Panc1 (cell line): ENCODE results near the gene TEKT3.

Source experiments
- POLR2AphosphoS5 ChIP-seq: IDR thresholded peaks from 2 replicates; pipeline ENCODE4 v1.6.1; 2012; ENCODE audit warnings: mild to moderate bottlenecking, low read depth, low read length, moderate library complexity
- SIN3A ChIP-seq: IDR thresholded peaks from 2 replicates; pipeline ENCODE4 v1.6.1; 2012; ENCODE audit warnings: low read depth, mild to moderate bottlenecking, low read length, moderate library complexity, borderline replicate concordance; ENCODE audit not compliant: insufficient read depth
- TCF7L2 ChIP-seq: IDR thresholded peaks from 2 replicates; pipeline ENCODE4 v1.6.1; 2011; ENCODE audit warnings: mild to moderate bottlenecking, low read depth, low read length, inconsistent platforms
- TF ChIP-seq, protein P1 (sequence below): fragments of 450-650 bp; IDR thresholded peaks from 2 replicates; pipeline ENCODE4 v1.5.1; 2017; ENCODE audit warnings: mild to moderate bottlenecking
- TF ChIP-seq, protein P2 (sequence below), 2 experiments: IDR thresholded peaks; 2 replicates each; pipeline ENCODE4 v1.6.1; 2011 to 2012; ENCODE audit warnings: low read depth in 2 of 2, control low read depth in 1 of 2, low read length in 1 of 2, mild to moderate bottlenecking in 1 of 2, moderate library complexity in 1 of 2; ENCODE audit not compliant: insufficient read depth in 1 of 2

DNA sequence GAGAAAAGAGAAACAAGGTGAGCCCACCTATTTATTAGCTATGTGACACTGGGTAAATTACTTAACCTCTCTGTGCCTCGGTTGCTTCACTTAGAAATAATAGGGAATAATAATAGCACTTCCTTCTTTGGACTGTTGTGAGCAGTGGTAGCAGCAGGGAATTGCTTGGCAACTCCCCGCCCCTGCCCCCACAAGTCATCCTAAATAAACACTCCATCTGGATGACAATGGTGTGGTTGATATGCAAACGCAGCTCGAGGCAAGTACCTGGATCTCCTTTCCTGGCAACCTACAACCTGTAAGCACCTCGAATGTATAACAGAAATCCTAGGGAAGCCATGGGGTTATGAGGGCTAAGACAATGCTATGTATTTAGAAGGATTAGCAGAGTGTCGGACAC, 9.1 kb downstream of the TEKT3 start:
- TF ChIP-seq, protein P1, sequence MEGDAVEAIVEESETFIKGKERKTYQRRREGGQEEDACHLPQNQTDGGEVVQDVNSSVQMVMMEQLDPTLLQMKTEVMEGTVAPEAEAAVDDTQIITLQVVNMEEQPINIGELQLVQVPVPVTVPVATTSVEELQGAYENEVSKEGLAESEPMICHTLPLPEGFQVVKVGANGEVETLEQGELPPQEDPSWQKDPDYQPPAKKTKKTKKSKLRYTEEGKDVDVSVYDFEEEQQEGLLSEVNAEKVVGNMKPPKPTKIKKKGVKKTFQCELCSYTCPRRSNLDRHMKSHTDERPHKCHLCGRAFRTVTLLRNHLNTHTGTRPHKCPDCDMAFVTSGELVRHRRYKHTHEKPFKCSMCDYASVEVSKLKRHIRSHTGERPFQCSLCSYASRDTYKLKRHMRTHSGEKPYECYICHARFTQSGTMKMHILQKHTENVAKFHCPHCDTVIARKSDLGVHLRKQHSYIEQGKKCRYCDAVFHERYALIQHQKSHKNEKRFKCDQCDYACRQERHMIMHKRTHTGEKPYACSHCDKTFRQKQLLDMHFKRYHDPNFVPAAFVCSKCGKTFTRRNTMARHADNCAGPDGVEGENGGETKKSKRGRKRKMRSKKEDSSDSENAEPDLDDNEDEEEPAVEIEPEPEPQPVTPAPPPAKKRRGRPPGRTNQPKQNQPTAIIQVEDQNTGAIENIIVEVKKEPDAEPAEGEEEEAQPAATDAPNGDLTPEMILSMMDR = no peak
- TF ChIP-seq TCF7L2 (no peak), POLR2AphosphoS5 (no peak), SIN3A (no peak)
- TF ChIP-seq, protein P2, sequence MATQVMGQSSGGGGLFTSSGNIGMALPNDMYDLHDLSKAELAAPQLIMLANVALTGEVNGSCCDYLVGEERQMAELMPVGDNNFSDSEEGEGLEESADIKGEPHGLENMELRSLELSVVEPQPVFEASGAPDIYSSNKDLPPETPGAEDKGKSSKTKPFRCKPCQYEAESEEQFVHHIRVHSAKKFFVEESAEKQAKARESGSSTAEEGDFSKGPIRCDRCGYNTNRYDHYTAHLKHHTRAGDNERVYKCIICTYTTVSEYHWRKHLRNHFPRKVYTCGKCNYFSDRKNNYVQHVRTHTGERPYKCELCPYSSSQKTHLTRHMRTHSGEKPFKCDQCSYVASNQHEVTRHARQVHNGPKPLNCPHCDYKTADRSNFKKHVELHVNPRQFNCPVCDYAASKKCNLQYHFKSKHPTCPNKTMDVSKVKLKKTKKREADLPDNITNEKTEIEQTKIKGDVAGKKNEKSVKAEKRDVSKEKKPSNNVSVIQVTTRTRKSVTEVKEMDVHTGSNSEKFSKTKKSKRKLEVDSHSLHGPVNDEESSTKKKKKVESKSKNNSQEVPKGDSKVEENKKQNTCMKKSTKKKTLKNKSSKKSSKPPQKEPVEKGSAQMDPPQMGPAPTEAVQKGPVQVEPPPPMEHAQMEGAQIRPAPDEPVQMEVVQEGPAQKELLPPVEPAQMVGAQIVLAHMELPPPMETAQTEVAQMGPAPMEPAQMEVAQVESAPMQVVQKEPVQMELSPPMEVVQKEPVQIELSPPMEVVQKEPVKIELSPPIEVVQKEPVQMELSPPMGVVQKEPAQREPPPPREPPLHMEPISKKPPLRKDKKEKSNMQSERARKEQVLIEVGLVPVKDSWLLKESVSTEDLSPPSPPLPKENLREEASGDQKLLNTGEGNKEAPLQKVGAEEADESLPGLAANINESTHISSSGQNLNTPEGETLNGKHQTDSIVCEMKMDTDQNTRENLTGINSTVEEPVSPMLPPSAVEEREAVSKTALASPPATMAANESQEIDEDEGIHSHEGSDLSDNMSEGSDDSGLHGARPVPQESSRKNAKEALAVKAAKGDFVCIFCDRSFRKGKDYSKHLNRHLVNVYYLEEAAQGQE (IDR thresholded peaks at IDR 0.05; ENCODE audit: insufficient read depth in 1 of 2, low read depth in 2 of 2, low read length in 1 of 2) = no peak
